Caco-2 (cell line): ENCODE data around the gene GPC5. TPM values are rescaled to one million over a fixed set of nuclear protein-coding genes. Genes with fewer than 3 reads are reported as not detected.
A peak's percentile ranks its signal among the peaks of the same experiment; 100 is the strongest.

ENCODE experiments used
- BruUV-seq: library from RNA; stranded (reverse); fragments of 400-500 nt; replicated peaks from 2 replicates; lab custom pipeline; 2021; lab: Mats Ljungman, UMichigan
- CTCF ChIA-PET: fragments of 300-600 bp; sonication (Branson Sonifier 250); formaldehyde crosslinking; loops from one replicate; lab custom pipeline; 2022; ENCODE audit warnings: antibody characterized with exemption; lab: Charles Lee
- POLR2A ChIA-PET: fragments of 300-600 bp; sonication (Branson Sonifier 250); formaldehyde crosslinking; loops from one replicate; lab custom pipeline; 2022; ENCODE audit warnings: antibody characterized with exemption; lab: Charles Lee
- DNase-seq, 2 experiments: peaks; one replicate each; pipeline versions ENCODE4 v3.0.0 to v3.0.0-alpha.2; 2020 to 2022
- H3K27me3 ChIP-seq: replicated peaks from 2 replicates; pipeline ENCODE4 v1.6.0; 2011; ENCODE audit warnings: low read length; ENCODE audit not compliant: control insufficient read depth, insufficient read depth
- H3K36me3 ChIP-seq: 2 replicates; pipeline ENCODE4 v1.5.1; 2011; ENCODE audit warnings: low read length; ENCODE audit not compliant: control insufficient read depth, insufficient read depth
- H3K4me1 ChIP-seq: fragments of 250-450 bp; sonication (Bioruptor Pico); 2 replicates; pipeline ENCODE4 v1.5.1; 2020; ENCODE audit warnings: mild to moderate bottlenecking
- H3K4me3 ChIP-seq: 2 replicates; pipeline ENCODE4 v1.5.1; 2011; ENCODE audit warnings: low read depth, mild to moderate bottlenecking, control low read depth, low read length
- H3K9me3 ChIP-seq: fragments of 250-450 bp; sonication (Bioruptor Pico); 2 replicates; pipeline ENCODE4 v1.5.1; 2020; ENCODE audit warnings: mild to moderate bottlenecking, moderate library complexity
- H3K27ac Mint-ChIP-seq: one replicate; pipeline ENCODE4 v1.8.0; 2022; ENCODE audit warnings: mixed read lengths; ENCODE audit not compliant: unreplicated experiment
- H3K27me3 Mint-ChIP-seq: one replicate; pipeline ENCODE4 v1.8.0; 2022; ENCODE audit warnings: mixed read lengths; ENCODE audit not compliant: insufficient read depth, unreplicated experiment
- H3K36me3 Mint-ChIP-seq: one replicate; pipeline ENCODE4 v1.8.0; 2022; ENCODE audit warnings: mild to moderate bottlenecking, mixed read lengths; ENCODE audit not compliant: insufficient read depth, unreplicated experiment
- H3K4me1 Mint-ChIP-seq: one replicate; pipeline ENCODE4 v1.8.0; 2022; ENCODE audit warnings: low read depth, mixed read lengths; ENCODE audit not compliant: unreplicated experiment
- H3K4me3 Mint-ChIP-seq: one replicate; pipeline ENCODE4 v1.8.0; 2022; ENCODE audit warnings: mild to moderate bottlenecking, moderate library complexity, mixed read lengths; ENCODE audit not compliant: unreplicated experiment
- H3K9me3 Mint-ChIP-seq: one replicate; pipeline ENCODE4 v1.8.0; 2022; ENCODE audit warnings: mixed read lengths; ENCODE audit not compliant: unreplicated experiment
- intact Hi-C: fragments of 100-400 bp; cut with micrococcal nuclease; formaldehyde crosslinking; loops from one replicate; pipeline ENCODE4 v1.10.0; 2022; ENCODE audit not compliant: unreplicated experiment
- total RNA-seq: library from RNA; stranded (reverse); gene quantifications from 2 replicates; pipeline ENCODE4 v1.2.3, GENCODE V29; 2022
- TF ChIP-seq, protein P1 (sequence below), 2 experiments: fragments of 200-600 bp in 1 of 2; IDR thresholded peaks; 1 replicate in 1 of 2; 2 replicates in 1 of 2; pipeline versions ENCODE4 v1.5.1 to v1.8.0; 2011 to 2022; ENCODE audit warnings: antibody characterized with exemption in 1 of 2, control low read depth in 1 of 2, inconsistent platforms in 1 of 2, low read depth in 1 of 2, low read length in 1 of 2, mild to moderate bottlenecking in 1 of 2, moderate library complexity in 1 of 2; ENCODE audit not compliant: insufficient read depth in 1 of 2, severe bottlenecking in 1 of 2, unreplicated experiment in 1 of 2

Gene GPC5
- total RNA-seq, 1 experiment from 2014 or later: 4.1 TPM

DNA sequence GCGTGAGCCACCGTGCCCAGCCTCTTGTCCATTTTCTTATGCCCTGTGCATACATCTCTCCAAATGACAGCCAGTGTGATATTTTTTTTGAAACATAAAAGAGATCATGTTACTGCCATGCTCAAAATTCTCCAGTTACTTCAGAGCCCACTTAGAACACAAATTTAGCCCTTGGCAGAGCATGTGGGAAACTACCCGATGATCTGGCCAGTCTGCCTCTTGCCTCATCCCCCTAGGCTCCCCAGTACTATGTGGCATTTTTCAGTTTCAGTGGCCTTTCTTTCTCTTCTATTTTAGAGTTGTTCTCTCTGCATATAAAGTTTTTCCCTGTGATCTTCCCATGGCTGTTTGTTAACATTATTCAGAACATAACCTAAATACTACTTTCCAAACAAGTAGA, 323.0 kb downstream of the GPC5 start:
- H3K9me3 Mint-ChIP-seq: no peaks in the 10 kb centered on the region
- no TSS peak for BruUV-seq
- H3K27me3 Mint-ChIP-seq: no peaks in the 10 kb centered on the region
- no peak overlapping the region for H3K27ac Mint-ChIP-seq
- DNase-seq: no peak
- peaks cover 36% of the 10 kb centered on the region for H3K4me1 ChIP-seq
- intact Hi-C loops: loop anchor here (5.0 kb wide), 1 partner anchor 409 kb away; no protein-coding TSS in a partner anchor
- H3K36me3 ChIP-seq: no peaks in the 10 kb centered on the region
- no peak overlapping the region for H3K4me3 Mint-ChIP-seq
- POLR2A ChIA-PET: no interaction called here
- H3K27me3 ChIP-seq: no peaks in the 10 kb centered on the region
- CTCF ChIA-PET: interaction anchor here (0.6 to 0.7 kb wide), 3 partner anchors 12 to 340 kb away, joined by 3 to 5 read pairs (median 4); no protein-coding TSS in a partner anchor
- no peaks in the 10 kb centered on the region for H3K9me3 ChIP-seq
- peaks cover 13% of the 10 kb centered on the region for H3K4me1 Mint-ChIP-seq
- no peaks in the 10 kb centered on the region for H3K36me3 Mint-ChIP-seq
- no peak overlapping the region for H3K4me3 ChIP-seq
- TF ChIP-seq, protein P1, sequence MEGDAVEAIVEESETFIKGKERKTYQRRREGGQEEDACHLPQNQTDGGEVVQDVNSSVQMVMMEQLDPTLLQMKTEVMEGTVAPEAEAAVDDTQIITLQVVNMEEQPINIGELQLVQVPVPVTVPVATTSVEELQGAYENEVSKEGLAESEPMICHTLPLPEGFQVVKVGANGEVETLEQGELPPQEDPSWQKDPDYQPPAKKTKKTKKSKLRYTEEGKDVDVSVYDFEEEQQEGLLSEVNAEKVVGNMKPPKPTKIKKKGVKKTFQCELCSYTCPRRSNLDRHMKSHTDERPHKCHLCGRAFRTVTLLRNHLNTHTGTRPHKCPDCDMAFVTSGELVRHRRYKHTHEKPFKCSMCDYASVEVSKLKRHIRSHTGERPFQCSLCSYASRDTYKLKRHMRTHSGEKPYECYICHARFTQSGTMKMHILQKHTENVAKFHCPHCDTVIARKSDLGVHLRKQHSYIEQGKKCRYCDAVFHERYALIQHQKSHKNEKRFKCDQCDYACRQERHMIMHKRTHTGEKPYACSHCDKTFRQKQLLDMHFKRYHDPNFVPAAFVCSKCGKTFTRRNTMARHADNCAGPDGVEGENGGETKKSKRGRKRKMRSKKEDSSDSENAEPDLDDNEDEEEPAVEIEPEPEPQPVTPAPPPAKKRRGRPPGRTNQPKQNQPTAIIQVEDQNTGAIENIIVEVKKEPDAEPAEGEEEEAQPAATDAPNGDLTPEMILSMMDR (IDR thresholded peaks at IDR 0.05; ENCODE audit: insufficient read depth in 1 of 2, low read depth in 1 of 2, low read length in 1 of 2, severe bottlenecking in 1 of 2, unreplicated experiment in 1 of 2): no peak

DNA sequence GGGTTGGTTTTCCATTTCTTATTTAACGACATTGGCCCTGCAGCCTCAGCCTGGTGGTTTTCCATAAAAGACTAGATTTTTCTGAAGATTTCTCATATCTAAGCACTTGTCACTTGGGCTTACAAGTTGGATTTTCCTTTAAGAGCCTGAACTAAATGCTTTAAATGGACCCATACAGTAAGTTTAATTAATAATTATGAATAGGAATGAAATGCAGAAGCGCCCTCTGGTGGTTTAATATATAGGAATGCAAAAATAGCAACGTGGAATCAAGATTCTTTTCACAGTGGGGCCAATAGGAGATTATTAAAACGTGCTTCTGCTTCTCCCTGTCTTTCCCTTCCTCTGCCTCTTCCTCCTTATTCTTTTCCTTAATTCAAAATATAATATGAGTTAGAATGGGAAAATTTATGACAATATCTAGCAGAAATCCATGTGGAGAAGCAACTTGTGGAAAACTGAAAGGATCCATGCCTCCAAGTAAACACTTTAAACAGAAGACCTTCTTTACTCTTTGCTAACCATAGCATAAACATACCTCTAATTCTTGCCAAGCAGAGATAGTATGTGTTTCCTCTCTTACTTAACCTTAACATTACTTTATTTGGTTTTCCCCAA, 324.0 kb downstream of the GPC5 start:
- no peaks in the 10 kb centered on the region for H3K27me3 ChIP-seq
- BruUV-seq: no TSS peak
- intact Hi-C loops: loop anchor here (2.0 to 5.0 kb wide), 2 partner anchors 342 to 410 kb away; no protein-coding TSS in a partner anchor
- ChIA-PET POLR2A (no interaction called here), CTCF (interaction anchor here (0.7 kb wide), 1 partner anchor 17 kb away, joined by 3 read pairs; no protein-coding TSS in a partner anchor)
- H3K27me3 Mint-ChIP-seq: no peaks in the 10 kb centered on the region
- no peaks in the 10 kb centered on the region for H3K9me3 ChIP-seq
- H3K4me1 Mint-ChIP-seq: peaks cover 13% of the 10 kb centered on the region
- H3K27ac Mint-ChIP-seq: no peak overlapping the region
- no peaks in the 10 kb centered on the region for H3K36me3 Mint-ChIP-seq
- no peaks in the 10 kb centered on the region for H3K36me3 ChIP-seq
- H3K9me3 Mint-ChIP-seq: no peaks in the 10 kb centered on the region
- peak in 1 of 2 experiments; percentile 21 for DNase-seq
- H3K4me3 Mint-ChIP-seq: no peak overlapping the region
- peaks cover 43% of the 10 kb centered on the region for H3K4me1 ChIP-seq
- TF ChIP-seq, protein P1 (IDR thresholded peaks at IDR 0.05; ENCODE audit: insufficient read depth in 1 of 2, low read depth in 1 of 2, low read length in 1 of 2, severe bottlenecking in 1 of 2, unreplicated experiment in 1 of 2): peak; percentile 53 to 63
- H3K4me3 ChIP-seq: no peak overlapping the region

DNA sequence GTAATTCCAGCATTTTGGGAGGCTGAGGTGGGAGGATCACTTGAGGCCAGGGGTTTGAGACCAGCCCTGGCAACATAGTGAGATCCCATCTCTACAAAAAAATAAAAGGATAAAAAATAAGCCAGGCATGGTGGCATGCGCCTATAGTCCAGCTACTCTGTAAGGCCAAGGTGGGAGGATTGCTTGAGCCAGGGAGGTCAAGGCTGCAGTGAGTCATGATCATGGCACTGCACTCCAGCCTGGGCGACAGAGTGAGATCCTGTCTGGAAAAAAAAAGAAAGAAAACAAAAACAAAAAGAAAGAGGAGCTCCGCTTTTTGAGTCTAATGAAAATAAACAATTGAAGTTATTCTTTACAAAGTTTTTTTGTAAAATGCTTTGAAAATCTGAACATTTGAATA, 326.2 kb downstream of the GPC5 start:
- H3K36me3 ChIP-seq: no peaks in the 10 kb centered on the region
- TF ChIP-seq, protein P1 (IDR thresholded peaks at IDR 0.05; ENCODE audit: insufficient read depth in 1 of 2, low read depth in 1 of 2, low read length in 1 of 2, severe bottlenecking in 1 of 2, unreplicated experiment in 1 of 2): no peak
- Mint-ChIP-seq H3K9me3 (no peaks in the 10 kb centered on the region), H3K27ac (no peak overlapping the region), H3K36me3 (no peaks in the 10 kb centered on the region), H3K4me1 (peaks cover 19% of the 10 kb centered on the region), H3K4me3 (no peak overlapping the region), H3K27me3 (no peaks in the 10 kb centered on the region)
- H3K4me1 ChIP-seq: peaks cover 44% of the 10 kb centered on the region
- intact Hi-C loops: loop anchor here (5.0 kb wide), 1 partner anchor 412 kb away; no protein-coding TSS in a partner anchor
- no peak for DNase-seq
- ChIA-PET POLR2A (no interaction called here), CTCF (no interaction called here)
- no TSS peak for BruUV-seq
- no peaks in the 10 kb centered on the region for H3K9me3 ChIP-seq
- H3K4me3 ChIP-seq: no peak overlapping the region
- no peaks in the 10 kb centered on the region for H3K27me3 ChIP-seq
